Caco-2 (cell line): ENCODE results near the gene ING3. TPM values are rescaled to one million over a fixed set of nuclear protein-coding genes. Genes with fewer than 3 reads are reported as not detected.

Experiments
- BruUV-seq: library from RNA; stranded (reverse); fragments of 400-500 nt; replicated peaks from 2 replicates; lab custom pipeline; 2021; lab: Mats Ljungman, UMichigan
- CTCF ChIA-PET: fragments of 300-600 bp; sonication (Branson Sonifier 250); formaldehyde crosslinking; loops from one replicate; lab custom pipeline; 2022; ENCODE audit warnings: antibody characterized with exemption; lab: Charles Lee
- POLR2A ChIA-PET: fragments of 300-600 bp; sonication (Branson Sonifier 250); formaldehyde crosslinking; loops from one replicate; lab custom pipeline; 2022; ENCODE audit warnings: antibody characterized with exemption; lab: Charles Lee
- DNase-seq, 2 experiments: peaks; one replicate each; pipeline versions ENCODE4 v3.0.0 to v3.0.0-alpha.2; 2020 to 2022
- H3K27me3 ChIP-seq: replicated peaks from 2 replicates; pipeline ENCODE4 v1.6.0; 2011; ENCODE audit warnings: low read length; ENCODE audit not compliant: control insufficient read depth, insufficient read depth
- H3K36me3 ChIP-seq: 2 replicates; pipeline ENCODE4 v1.5.1; 2011; ENCODE audit warnings: low read length; ENCODE audit not compliant: control insufficient read depth, insufficient read depth
- H3K4me1 ChIP-seq: fragments of 250-450 bp; sonication (Bioruptor Pico); 2 replicates; pipeline ENCODE4 v1.5.1; 2020; ENCODE audit warnings: mild to moderate bottlenecking
- H3K4me3 ChIP-seq: 2 replicates; pipeline ENCODE4 v1.5.1; 2011; ENCODE audit warnings: low read depth, mild to moderate bottlenecking, control low read depth, low read length
- H3K9me3 ChIP-seq: fragments of 250-450 bp; sonication (Bioruptor Pico); 2 replicates; pipeline ENCODE4 v1.5.1; 2020; ENCODE audit warnings: mild to moderate bottlenecking, moderate library complexity
- H3K27ac Mint-ChIP-seq: one replicate; pipeline ENCODE4 v1.8.0; 2022; ENCODE audit warnings: mixed read lengths; ENCODE audit not compliant: unreplicated experiment
- H3K27me3 Mint-ChIP-seq: one replicate; pipeline ENCODE4 v1.8.0; 2022; ENCODE audit warnings: mixed read lengths; ENCODE audit not compliant: insufficient read depth, unreplicated experiment
- H3K36me3 Mint-ChIP-seq: one replicate; pipeline ENCODE4 v1.8.0; 2022; ENCODE audit warnings: mild to moderate bottlenecking, mixed read lengths; ENCODE audit not compliant: insufficient read depth, unreplicated experiment
- H3K4me1 Mint-ChIP-seq: one replicate; pipeline ENCODE4 v1.8.0; 2022; ENCODE audit warnings: low read depth, mixed read lengths; ENCODE audit not compliant: unreplicated experiment
- H3K4me3 Mint-ChIP-seq: one replicate; pipeline ENCODE4 v1.8.0; 2022; ENCODE audit warnings: mild to moderate bottlenecking, moderate library complexity, mixed read lengths; ENCODE audit not compliant: unreplicated experiment
- H3K9me3 Mint-ChIP-seq: one replicate; pipeline ENCODE4 v1.8.0; 2022; ENCODE audit warnings: mixed read lengths; ENCODE audit not compliant: unreplicated experiment
- CTCF ChIP-seq, 2 experiments: fragments of 200-600 bp in 1 of 2; IDR thresholded peaks; 1 replicate in 1 of 2; 2 replicates in 1 of 2; pipeline versions ENCODE4 v1.5.1 to v1.8.0; 2011 to 2022; ENCODE audit warnings: antibody characterized with exemption in 1 of 2, control low read depth in 1 of 2, inconsistent platforms in 1 of 2, low read depth in 1 of 2, low read length in 1 of 2, mild to moderate bottlenecking in 1 of 2, moderate library complexity in 1 of 2; ENCODE audit not compliant: insufficient read depth in 1 of 2, severe bottlenecking in 1 of 2, unreplicated experiment in 1 of 2
- intact Hi-C: fragments of 100-400 bp; cut with micrococcal nuclease; formaldehyde crosslinking; loops from one replicate; pipeline ENCODE4 v1.10.0; 2022; ENCODE audit not compliant: unreplicated experiment
- total RNA-seq: library from RNA; stranded (reverse); gene quantifications from 2 replicates; pipeline ENCODE4 v1.2.3, GENCODE V29; 2022

ING3 gene
- total RNA-seq, 1 experiment from 2014 or later: 14.6 TPM

DNA sequence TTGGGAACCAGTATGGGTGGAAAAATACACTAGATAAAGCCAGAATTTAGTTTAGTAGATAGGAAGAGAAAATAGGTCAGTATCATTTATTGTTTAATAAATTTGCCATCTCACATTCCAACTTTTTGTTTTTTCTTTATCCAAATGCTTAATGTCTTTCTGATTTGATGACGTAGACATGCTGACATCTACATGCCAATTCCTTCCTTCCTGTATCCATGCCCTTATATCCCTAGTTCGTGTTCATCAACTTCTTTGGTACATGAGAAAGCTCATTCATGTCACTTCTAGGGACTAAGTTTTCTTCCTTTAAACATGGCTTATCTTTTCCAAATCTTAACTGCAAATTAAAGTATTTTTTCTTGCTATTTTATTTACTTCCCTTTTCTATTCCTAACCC is 30.5 kb upstream of the ING3 start:
- Mint-ChIP-seq H3K4me3 (no peak overlapping the region), H3K4me1 (no peaks in the 10 kb centered on the region), H3K9me3 (no peaks in the 10 kb centered on the region), H3K27me3 (peaks cover 6% of the 10 kb centered on the region), H3K36me3 (no peaks in the 10 kb centered on the region), H3K27ac (no peak overlapping the region)
- Histone ChIP-seq H3K4me1 (no peaks in the 10 kb centered on the region), H3K4me3 (no peak overlapping the region), H3K27me3 (no peaks in the 10 kb centered on the region), H3K9me3 (no peaks in the 10 kb centered on the region), H3K36me3 (no peaks in the 10 kb centered on the region)
- intact Hi-C loops: no loop called here
- POLR2A ChIA-PET: no interaction called here
- CTCF ChIA-PET: no interaction called here
- no peak for DNase-seq
- no TSS peak for BruUV-seq
- TF ChIP-seq CTCF (IDR thresholded peaks at IDR 0.05; ENCODE audit: insufficient read depth in 1 of 2, low read depth in 1 of 2, low read length in 1 of 2, severe bottlenecking in 1 of 2, unreplicated experiment in 1 of 2): no peak

GRCh38 chr7:120920591-120921274 is 29.8 kb upstream of the ING3 start:
- H3K27me3 Mint-ChIP-seq: peaks cover 6% of the 10 kb centered on the region

DNA sequence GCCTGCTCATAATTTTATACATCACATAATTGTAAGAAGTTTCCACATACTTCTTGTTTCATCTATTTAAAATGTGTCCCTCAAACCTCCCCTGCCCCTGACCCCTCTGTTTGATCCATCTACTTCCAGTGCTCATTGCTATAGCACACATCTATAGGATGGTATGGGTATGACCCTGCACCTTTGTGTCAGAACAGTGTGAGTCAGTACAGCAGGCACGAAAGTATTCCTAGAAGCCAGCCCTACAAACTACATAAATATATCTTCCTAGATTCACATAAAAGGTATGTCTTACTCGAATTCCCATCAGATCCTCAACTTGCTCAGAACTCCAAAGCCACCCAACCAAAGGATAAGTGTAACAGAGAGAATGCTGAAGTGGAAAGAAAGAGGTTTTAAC is 25.7 kb upstream of the ING3 start:
- ChIA-PET POLR2A (no interaction called here), CTCF (no interaction called here)
- Histone ChIP-seq H3K36me3 (no peaks in the 10 kb centered on the region), H3K27me3 (no peaks in the 10 kb centered on the region), H3K4me1 (no peaks in the 10 kb centered on the region), H3K9me3 (no peaks in the 10 kb centered on the region), H3K4me3 (no peak overlapping the region)
- Mint-ChIP-seq H3K4me3 (no peak overlapping the region), H3K27me3 (peaks cover 4% of the 10 kb centered on the region), H3K27ac (no peak overlapping the region), H3K9me3 (no peaks in the 10 kb centered on the region), H3K36me3 (no peaks in the 10 kb centered on the region), H3K4me1 (no peaks in the 10 kb centered on the region)
- BruUV-seq: no TSS peak
- no peak for TF ChIP-seq CTCF (IDR thresholded peaks at IDR 0.05; ENCODE audit: insufficient read depth in 1 of 2, low read depth in 1 of 2, low read length in 1 of 2, severe bottlenecking in 1 of 2, unreplicated experiment in 1 of 2)
- intact Hi-C loops: no loop called here
- DNase-seq: no peak

More at GRCh38 chr7:120920591-120921274, 29.8 kb upstream of the ING3 start:
- H3K4me3 Mint-ChIP-seq: no peak overlapping the region
- Histone ChIP-seq H3K4me1 (no peaks in the 10 kb centered on the region), H3K27me3 (no peaks in the 10 kb centered on the region), H3K9me3 (no peaks in the 10 kb centered on the region), H3K4me3 (no peak overlapping the region), H3K36me3 (no peaks in the 10 kb centered on the region)
- DNase-seq: no peak
- no peak for TF ChIP-seq CTCF (IDR thresholded peaks at IDR 0.05; ENCODE audit: insufficient read depth in 1 of 2, low read depth in 1 of 2, low read length in 1 of 2, severe bottlenecking in 1 of 2, unreplicated experiment in 1 of 2)
- H3K9me3 Mint-ChIP-seq: no peaks in the 10 kb centered on the region
- no peak overlapping the region for H3K27ac Mint-ChIP-seq
- POLR2A ChIA-PET: no interaction called here
- H3K4me1 Mint-ChIP-seq: no peaks in the 10 kb centered on the region
- no TSS peak for BruUV-seq
- H3K36me3 Mint-ChIP-seq: no peaks in the 10 kb centered on the region
- intact Hi-C loops: no loop called here
- CTCF ChIA-PET: no interaction called here
